Psoas muscle (tissue), 8 donors: ENCODE data around the gene KLF14. TPM values are rescaled to one million over a fixed set of nuclear protein-coding genes. Genes with fewer than 3 reads are reported as not detected.

Experiments
- ATAC-seq, 4 donors: fragments of 200-7000 bp; cut with Tn5 transposase; one replicate each; pipeline ENCODE4 v1.9.1; 2020; ENCODE audit warnings: moderate library complexity in 3 of 4, mild to moderate bottlenecking in 2 of 4
- DNase-seq, 2 donors: peaks; one replicate each; pipeline ENCODE4 v3.0.0-alpha.2; 2020
- H3K27ac ChIP-seq: fragments of 200-600 bp; one replicate; pipeline ENCODE4 v1.8.0; 2022
- H3K27me3 ChIP-seq, 3 donors: fragments of 200-600 bp in 1 of 3; one replicate each; pipeline versions ENCODE4 v1.6.1 to v1.8.0; 2013 to 2022; ENCODE audit warnings: low read length in 2 of 3, mild to moderate bottlenecking in 2 of 3, moderate library complexity in 1 of 3; ENCODE audit not compliant: insufficient read depth in 3 of 3
- H3K36me3 ChIP-seq, 2 donors: fragments of 200-600 bp in 1 of 2; one replicate each; pipeline versions ENCODE4 v1.6.1 to v1.8.0; 2013 to 2022; ENCODE audit warnings: low read depth in 1 of 2, mild to moderate bottlenecking in 1 of 2, moderate library complexity in 1 of 2; ENCODE audit not compliant: insufficient read depth in 1 of 2
- H3K4me1 ChIP-seq: fragments of 200-600 bp; one replicate; pipeline ENCODE4 v1.8.0; 2022
- H3K4me3 ChIP-seq: fragments of 200-600 bp; one replicate; pipeline ENCODE4 v1.8.0; 2022; ENCODE audit warnings: mild to moderate bottlenecking
- H3K9me3 ChIP-seq: fragments of 200-600 bp; one replicate; pipeline ENCODE4 v1.8.0; 2022
- CTCF ChIP-seq: fragments of 200-600 bp; IDR thresholded peaks from one replicate; pipeline ENCODE4 v1.8.0; 2022; ENCODE audit warnings: antibody characterized with exemption
- WGBS, 3 donors: extraction: QIAGEN DNeasy Blood & Tissue Kit; methylation state at CpG; one replicate each; pipeline versions ENCODE4 v1.1.6 to v1.1.7; 2013; 5-methylcytosine and 5-hydroxymethylcytosine counted together
- intact Hi-C, 2 donors: fragments of 100-400 bp; cut with DNase I; formaldehyde crosslinking; loops; one replicate each; pipeline versions ENCODE4 v1.11.0 to v1.14.2; 2022
- polyA plus RNA-seq, 3 donors: library from polyadenylated mRNA; stranded (reverse); fragments of 200-250 nt; gene quantifications; one replicate each; pipeline ENCODE4 v1.2.3, GENCODE V29; 2013
- total RNA-seq, 4 donors: library from RNA; stranded (reverse); fragmentation: NEBNext Ultra II Directional in 2 of 4; extraction: Animal tissue kit (Norgen Biotek cat#: 25700) in 2 of 4; gene quantifications; one replicate each; pipeline versions ENCODE4 v1.2.1 to v1.2.4, GENCODE V29; 2021 to 2023
- donor health status: healthy with polysubstance abuse.
- donor health status: DM: no; HTN: no; CAD: no; lungs with moderate emphysema.
- donor health status: Bipolar disorder and iron deficiency.
- donor health status: healthy.
- donor health status: DM: yes; HTN: yes; CAD: no.
- donor health status: DM: no; HTN: no; CAD: no.
- donor health status: DM: no; HTN: no; CAD: no.
- donor health status: DM: yes; HTN: yes; CAD: no.

KLF14 gene
- total and polyA plus RNA-seq, 7 donors: 0.34 to 2.2 (median 1.2) TPM

- no peak for DNase-seq
- TF ChIP-seq CTCF: no peak
- H3K4me1 ChIP-seq: no peaks in the 10 kb centered on the region
- H3K36me3 ChIP-seq: no peaks in the 10 kb centered on the region
- no peak overlapping the region for H3K27ac ChIP-seq
- intact Hi-C loops: no loop called here
- H3K9me3 ChIP-seq: no peaks in the 10 kb centered on the region
- WGBS, 3 donors: 90 to 93% (median 90%) methylated on average over 1 of the region's 1 CpG
- no peak overlapping the region for H3K4me3 ChIP-seq
- ATAC-seq: no peak
- peaks cover 0 to 3% (median 0%) of the 10 kb centered on the region in 3 donors for H3K27me3 ChIP-seq
Observed at GRCh38 chr7:130689683-130690082, 44.3 kb downstream of the KLF14 start.

DNA sequence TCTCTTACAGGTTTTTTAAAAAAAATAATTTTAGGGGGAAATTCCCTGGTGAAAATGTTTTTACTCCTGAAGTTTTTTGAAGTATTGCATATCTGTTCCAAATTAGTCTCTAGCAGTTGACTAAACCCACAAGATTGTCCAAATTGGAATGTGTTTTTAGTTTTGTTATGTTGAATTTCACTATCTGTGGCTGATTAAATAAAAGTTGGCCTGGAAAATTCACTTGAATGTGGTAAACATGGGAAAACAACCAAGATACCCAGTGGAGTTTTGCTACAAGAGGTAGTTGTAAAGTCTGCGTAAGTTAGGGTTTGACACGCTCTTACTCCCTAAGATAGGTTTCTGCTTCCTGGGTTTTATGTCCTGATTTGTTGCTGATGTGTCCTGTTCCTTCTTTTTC, 51.0 kb downstream of the KLF14 start:
- intact Hi-C loops: no loop called here
- Histone ChIP-seq H3K27ac (no peak overlapping the region), H3K9me3 (no peaks in the 10 kb centered on the region), H3K36me3 (no peaks in the 10 kb centered on the region), H3K27me3 (no peaks in the 10 kb centered on the region), H3K4me3 (no peak overlapping the region), H3K4me1 (no peaks in the 10 kb centered on the region)
- TF ChIP-seq CTCF: no peak
- WGBS, 3 donors: 96 to 100% (median 97%) methylated on average over 2 of the region's 2 CpGs
- ATAC-seq (no peak), DNase-seq (no peak)

Other genes starting within 250 kb of the KLF14 start
- gene MEST, start 242.1 kb downstream of the KLF14 start, total RNA-seq: 10 to 100 TPM in 2 of 4 donors, 1 to 10 TPM in 2; 3.0 to 12.6 (median 8.8) TPM
- gene MEST, start 242.1 kb downstream of the KLF14 start, polyA plus RNA-seq: 1 to 10 TPM; 2.8 to 5.3 (median 4.2) TPM
- 10 to 100 TPM; 13.2 to 21.5 (median 18.3) TPM for gene COPG2, start 65.5 kb downstream of the KLF14 start, total RNA-seq
- gene COPG2, start 65.5 kb downstream of the KLF14 start, polyA plus RNA-seq: 10 to 100 TPM in 1 of 3 donors, 1 to 10 TPM in 2; 9.6 to 12.1 (median 10.0) TPM
- gene TSGA13, start 47.7 kb downstream of the KLF14 start, total RNA-seq: not detected
- gene TSGA13, start 47.7 kb downstream of the KLF14 start, polyA plus RNA-seq: not detected